Tibial nerve (tissue), 3 donors: ENCODE results near the gene NAT16.

Experiments
- CTCF ChIP-seq, 5 experiments: fragments of 200-600 bp in 3 of 5; fragments of 450-650 bp in 2 of 5; sonication (generic) in 3 of 5; IDR thresholded peaks; one replicate each; pipeline ENCODE4 v1.5.1; 2016 to 2019; ENCODE audit warnings: antibody characterized with exemption in 5 of 5, mild to moderate bottlenecking in 3 of 5, moderate library complexity in 2 of 5
- POLR2A ChIP-seq, 2 donors: fragments of 450-650 bp; IDR thresholded peaks; one replicate each; pipeline ENCODE4 v1.6.1; 2017; ENCODE audit warnings: antibody characterized with exemption in 2 of 2, mild to moderate bottlenecking in 2 of 2, moderate library complexity in 2 of 2

- no peak for TF ChIP-seq CTCF (IDR thresholded peaks at IDR 0.05)
- TF ChIP-seq POLR2A (IDR thresholded peaks at IDR 0.05): no peak
Measured at GRCh38 chr7:101166909-101167644, 13.0 kb downstream of the NAT16 start.
